GM18907 (cell line): ENCODE data around the gene KDSR.

Experiments
- ATAC-seq: cut with Tn5 transposase; IDR thresholded peaks from one replicate; pipeline ENCODE4 v1.9.1; 2021; ENCODE audit warnings: mild to moderate bottlenecking, moderate library complexity; ENCODE audit not compliant: unreplicated experiment

Gene KDSR

GRCh38 chr18:63367053-63367953 lies at the start of gene KDSR:
Gene KDSR (minus strand): TSS chr18:63367206. CDS start chr18:63367118, 88 bp downstream.
- ATAC-seq = peak; percentile 90

GRCh38 chr18:63412953-63413352 lies 45.9 kb upstream of the KDSR start:
- ATAC-seq = no peak

- ATAC-seq = no peak
Measured at GRCh38 chr18:63410792-63411191, 43.8 kb upstream of the KDSR start.

GRCh38 chr18:63409301-63409700 lies 42.3 kb upstream of the KDSR start:
- ATAC-seq = no peak

- ATAC-seq = no peak
Measured at GRCh38 chr18:63407734-63408133, 40.7 kb upstream of the KDSR start.

- no peak for ATAC-seq
Measured at GRCh38 chr18:63405986-63406385, 39.0 kb upstream of the KDSR start.

- no peak for ATAC-seq
Measured at GRCh38 chr18:63402246-63403162, 35.5 kb upstream of the KDSR start.

GRCh38 chr18:63399300-63399699 lies 32.3 kb upstream of the KDSR start:
- ATAC-seq = no peak

GRCh38 chr18:63397349-63397748 lies 30.3 kb upstream of the KDSR start:
- ATAC-seq = no peak

- no peak for ATAC-seq
Measured at GRCh38 chr18:63395503-63395902, 28.5 kb upstream of the KDSR start.

- no peak for ATAC-seq
Measured at GRCh38 chr18:63394954-63395353, 27.9 kb upstream of the KDSR start.

GRCh38 chr18:63387861-63388260 lies 20.9 kb upstream of the KDSR start:
- ATAC-seq = no peak

- no peak for ATAC-seq
Measured at GRCh38 chr18:63382843-63383242, 15.8 kb upstream of the KDSR start.

GRCh38 chr18:63379639-63379962 lies 12.6 kb upstream of the KDSR start:
- no peak for ATAC-seq

GRCh38 chr18:63378919-63379638 lies 12.1 kb upstream of the KDSR start:
- no peak for ATAC-seq

GRCh38 chr18:63377275-63377980 lies 10.4 kb upstream of the KDSR start:
- no peak for ATAC-seq

GRCh38 chr18:63376538-63376937 lies 9.5 kb upstream of the KDSR start:
- ATAC-seq = no peak

- ATAC-seq = no peak
Measured at GRCh38 chr18:63374540-63374939, 7.5 kb upstream of the KDSR start.

- ATAC-seq = no peak
Measured at GRCh38 chr18:63373161-63373560, 6.2 kb upstream of the KDSR start.

- no peak for ATAC-seq
Measured at GRCh38 chr18:63368611-63369010, 1.6 kb upstream of the KDSR start.
